Endodermal cell (in vitro differentiated cells): ENCODE data around the gene RASGRP3. TPM values are rescaled to one million over a fixed set of nuclear protein-coding genes. Genes with fewer than 3 reads are reported as not detected.

Experiments used
- DNase-seq: peaks from one replicate; pipeline ENCODE4 v3.0.0-alpha.2; 2017
- H3K27ac ChIP-seq: 2 replicates; pipeline ENCODE4 v1.5.1; 2013; ENCODE audit warnings: mild to moderate bottlenecking, low read depth, low read length, moderate library complexity
- H3K27me3 ChIP-seq: 2 replicates; pipeline ENCODE4 v1.6.1; 2013; ENCODE audit warnings: mild to moderate bottlenecking, low read length, moderate library complexity; ENCODE audit not compliant: insufficient read depth, control insufficient read depth, poor library complexity, severe bottlenecking
- H3K36me3 ChIP-seq: 2 replicates; pipeline ENCODE4 v1.7.0; 2013; ENCODE audit warnings: mild to moderate bottlenecking, low read length, moderate library complexity; ENCODE audit not compliant: control insufficient read depth, insufficient read depth
- H3K4me1 ChIP-seq: one replicate; pipeline ENCODE4 v1.7.0; 2013; ENCODE audit warnings: low read length; ENCODE audit not compliant: control insufficient read depth, insufficient read depth
- H3K4me3 ChIP-seq: 2 replicates; pipeline ENCODE4 v1.5.1; 2013; ENCODE audit warnings: mild to moderate bottlenecking, low read length, moderate library complexity
- H3K9ac ChIP-seq: 2 replicates; pipeline ENCODE4 v1.6.1; 2013; ENCODE audit warnings: mild to moderate bottlenecking, low read length, moderate library complexity; ENCODE audit not compliant: poor library complexity, severe bottlenecking; ENCODE audit errors: extremely low read depth
- H3K9me3 ChIP-seq: 2 replicates; pipeline ENCODE4 v1.6.1; 2013; ENCODE audit warnings: mild to moderate bottlenecking, low read length, moderate library complexity; ENCODE audit not compliant: control insufficient read depth
- H3K27ac Mint-ChIP-seq: 2 replicates; pipeline ENCODE4 v1.8.0; 2020; ENCODE audit warnings: mixed read lengths
- H3K27me3 Mint-ChIP-seq: 2 replicates; pipeline ENCODE4 v1.8.0; 2021; ENCODE audit warnings: mild to moderate bottlenecking, mixed read lengths; ENCODE audit not compliant: insufficient read depth
- H3K36me3 Mint-ChIP-seq: 2 replicates; pipeline ENCODE4 v1.8.0; 2020; ENCODE audit warnings: low read depth, mixed read lengths
- H3K4me1 Mint-ChIP-seq: 2 replicates; pipeline ENCODE4 v1.8.0; 2020; ENCODE audit warnings: mixed read lengths
- H3K4me3 Mint-ChIP-seq: 2 replicates; pipeline ENCODE4 v1.8.0; 2020; ENCODE audit warnings: mild to moderate bottlenecking, moderate library complexity, mixed read lengths
- H3K9me3 Mint-ChIP-seq: 2 replicates; pipeline ENCODE4 v1.8.0; 2020; ENCODE audit warnings: mild to moderate bottlenecking, mixed read lengths
- CTCF ChIP-seq: fragments of 200-600 bp; sonication (generic); conservative IDR thresholded peaks from 2 replicates; pipeline ENCODE4 v1.5.0; 2021; ENCODE audit warnings: antibody characterized with exemption, mild to moderate bottlenecking
- WGBS, 2 experiments: methylation state at CpG; one replicate each; pipeline versions ENCODE4 v1.1.5 to v1.1.7; 2013; ENCODE audit warnings: missing lambda C conversion rate in 2 of 2, mixed read lengths in 1 of 2; ENCODE audit not compliant: insufficient coverage in 1 of 2, insufficient read length in 1 of 2; 5-methylcytosine and 5-hydroxymethylcytosine counted together
- total RNA-seq, 2 donors: library from RNA; stranded (reverse); fragmentation: NEBNext Ultra II Directional in 1 of 2; extraction: Animal tissue kit (Norgen Biotek cat#: 25700) in 1 of 2; gene quantifications; 2 replicates in 1 of 2; 3 replicates in 1 of 2; pipeline ENCODE4 v1.2.1, GENCODE V29; 2021

RASGRP3 gene
- total RNA-seq, 2 donors from 2014 or later, result 0.29 TPM; not detected in 1

- no peak for TF ChIP-seq CTCF
- Histone ChIP-seq H3K36me3 (no peaks in the 10 kb centered on the region), H3K27ac (no peak overlapping the region), H3K4me1 (no peaks in the 10 kb centered on the region), H3K9ac (no peak overlapping the region), H3K9me3 (no peaks in the 10 kb centered on the region), H3K4me3 (no peak overlapping the region), H3K27me3 (no peaks in the 10 kb centered on the region)
- Mint-ChIP-seq H3K4me3 (no peak overlapping the region), H3K27ac (no peak overlapping the region), H3K36me3 (no peaks in the 10 kb centered on the region), H3K9me3 (no peaks in the 10 kb centered on the region), H3K27me3 (no peaks in the 10 kb centered on the region), H3K4me1 (no peaks in the 10 kb centered on the region)
- 100% methylated on average over 2 of the region's 2 CpGs; no CpG with 5 or more reads in 1 of the 2 experiments for WGBS, 2 experiments
- DNase-seq, result no peak
These were observed 41.8 kb downstream of the RASGRP3 start for GRCh38 chr2:33518200-33518599.

- WGBS, 2 experiments, result 67% methylated on average over 1 of the region's 1 CpG; no CpG with 5 or more reads in 1 of the 2 experiments
- H3K4me3 Mint-ChIP-seq, result no peak overlapping the region
These were observed 42.5 kb downstream of the RASGRP3 start for GRCh38 chr2:33518929-33519328.

GRCh38 chr2:33521791-33522281 lies 45.4 kb downstream of the RASGRP3 start:
- Mint-ChIP-seq H3K27ac (no peak overlapping the region), H3K4me3 (no peak overlapping the region), H3K4me1 (no peaks in the 10 kb centered on the region), H3K9me3 (no peaks in the 10 kb centered on the region), H3K36me3 (no peaks in the 10 kb centered on the region), H3K27me3 (no peaks in the 10 kb centered on the region)
- no peaks in the 10 kb centered on the region for H3K4me1 ChIP-seq
- no peak for TF ChIP-seq CTCF
- H3K27ac ChIP-seq, result no peak overlapping the region
- H3K9ac ChIP-seq, result no peak overlapping the region
- DNase-seq, result no peak
- H3K27me3 ChIP-seq, result no peaks in the 10 kb centered on the region
- no peaks in the 10 kb centered on the region for H3K9me3 ChIP-seq
- no peaks in the 10 kb centered on the region for H3K36me3 ChIP-seq
- 95 to 100% methylated on average over 1 of the region's 1 CpG for WGBS, 2 experiments
- H3K4me3 ChIP-seq, result no peak overlapping the region

More at GRCh38 chr2:33518929-33519328, 42.5 kb downstream of the RASGRP3 start:
- Histone ChIP-seq H3K4me1 (no peaks in the 10 kb centered on the region), H3K9me3 (no peaks in the 10 kb centered on the region), H3K27ac (no peak overlapping the region), H3K27me3 (no peaks in the 10 kb centered on the region), H3K36me3 (no peaks in the 10 kb centered on the region), H3K9ac (no peak overlapping the region), H3K4me3 (no peak overlapping the region)
- DNase-seq, result no peak
- H3K27ac Mint-ChIP-seq, result no peak overlapping the region
- no peaks in the 10 kb centered on the region for H3K27me3 Mint-ChIP-seq
- H3K9me3 Mint-ChIP-seq, result no peaks in the 10 kb centered on the region
- no peaks in the 10 kb centered on the region for H3K4me1 Mint-ChIP-seq
- TF ChIP-seq CTCF, result no peak
- H3K36me3 Mint-ChIP-seq, result no peaks in the 10 kb centered on the region
